Measurements from ENCODE around the gene PZP. TPM values are rescaled to one million over a fixed set of nuclear protein-coding genes. Genes with fewer than 3 reads are reported as not detected.

The PZP gene
- total RNA-seq, 2 donors from 2014 or later: not detected

- H3K27ac ChIP-seq: peak overlapping the region in 1 of 4 donors; percentile 3
- WGBS, 2 donors: 12 to 16% methylated on average over 3 of the region's 3 CpGs
- H3K9me3 ChIP-seq: no peaks in the 10 kb centered on the region
Measured at GRCh38 chr12:9122091-9122609, 86.0 kb downstream of the PZP start.

GRCh38 chr12:9120487-9121184 is 87.6 kb downstream of the PZP start:
- no peaks in the 10 kb centered on the region for H3K9me3 ChIP-seq
- DNase-seq (no peak), ATAC-seq (no peak)
- H3K4me3 ChIP-seq: no peak overlapping the region
- peaks cover 8% of the 10 kb centered on the region for H3K4me1 ChIP-seq
- no peak overlapping the region for H3K27ac ChIP-seq
- H3K36me3 ChIP-seq (replicated peaks in 1 of 2; ENCODE audit: insufficient read depth in 1 of 2, low read depth in 2 of 2): no peaks in the 10 kb centered on the region
- 76 to 83% methylated on average over 10 of the region's 10 CpGs for WGBS, 2 donors
- TF ChIP-seq POLR2A (IDR thresholded peaks at IDR 0.05): no peak
- TF ChIP-seq CTCF (IDR thresholded peaks at IDR 0.05): no peak
- intact Hi-C loops (cut with DNase I): no loop called here
- H3K27me3 ChIP-seq: no peaks in the 10 kb centered on the region

More at GRCh38 chr12:9122091-9122609, 86.0 kb downstream of the PZP start:
- intact Hi-C loops (cut with DNase I): no loop called here
- Histone ChIP-seq H3K36me3 (replicated peaks in 1 of 2; ENCODE audit: insufficient read depth in 1 of 2, low read depth in 2 of 2) (no peaks in the 10 kb centered on the region), H3K4me1 (peaks cover 8% of the 10 kb centered on the region), H3K4me3 (no peak overlapping the region), H3K27me3 (no peaks in the 10 kb centered on the region)
- TF ChIP-seq POLR2A (IDR thresholded peaks at IDR 0.05) (no peak), CTCF (IDR thresholded peaks at IDR 0.05) (no peak)
- DNase-seq (no peak), ATAC-seq (no peak)

- Histone ChIP-seq H3K9me3 (no peaks in the 10 kb centered on the region), H3K36me3 (replicated peaks in 1 of 2; ENCODE audit: insufficient read depth in 1 of 2, low read depth in 2 of 2) (no peaks in the 10 kb centered on the region), H3K27ac (peak overlapping the region in 1 of 4 donors; percentile 59), H3K27me3 (no peaks in the 10 kb centered on the region), H3K4me1 (peaks cover 8% of the 10 kb centered on the region), H3K4me3 (no peak overlapping the region)
- WGBS, 2 donors: 79 to 85% methylated on average over 3 of the region's 3 CpGs
- intact Hi-C loops (cut with DNase I): no loop called here
- TF ChIP-seq POLR2A (IDR thresholded peaks at IDR 0.05): peak in 1 of 3 donors; percentile 11
- TF ChIP-seq CTCF (IDR thresholded peaks at IDR 0.05): no peak
- peak in 1 of 4 donors; percentile 67 for DNase-seq
- no peak for ATAC-seq
Measured at GRCh38 chr12:9118158-9118557, 90.0 kb downstream of the PZP start.

- peak in 2 of 3 donors; percentile 45 to 55 for TF ChIP-seq POLR2A (IDR thresholded peaks at IDR 0.05)
- TF ChIP-seq CTCF (IDR thresholded peaks at IDR 0.05): no peak
- Histone ChIP-seq H3K27me3 (no peaks in the 10 kb centered on the region), H3K4me1 (no peaks in the 10 kb centered on the region), H3K9me3 (no peaks in the 10 kb centered on the region), H3K36me3 (replicated peaks in 1 of 2; ENCODE audit: insufficient read depth in 1 of 2, low read depth in 2 of 2) (no peaks in the 10 kb centered on the region), H3K27ac (peak within 1 kb of the TSS in 3 of 4 donors; percentile 1 to 53 (median 29)), H3K4me3 (no peak within 1 kb of the TSS)
- intact Hi-C loops (cut with DNase I): no loop called here
- 63 to 79% methylated on average over 9 of the region's 9 CpGs for WGBS, 2 donors
- DNase-seq (peak in 1 of 4 donors; percentile 30), ATAC-seq (peak; percentile 69)
Measured at GRCh38 chr12:9115731-9116559, 92.2 kb downstream of the PZP start, which contains the start of gene A2M. A2M (minus strand) TSS chr12:9115919; CDS start chr12:9115849, 70 bp downstream.

Measured in body of pancreas (tissue), 4 donors.